Adrenal gland (tissue), 12 donors: ENCODE measurements around the gene PRKCZ. TPM values are rescaled to one million over a fixed set of nuclear protein-coding genes. Genes with fewer than 3 reads are reported as not detected.

ENCODE experiments used
- DNase-seq, 7 donors: peaks; one replicate each; pipeline ENCODE4 v3.0.0-alpha.2; 2019 to 2020
- H3K27ac ChIP-seq, 5 donors: fragments of 200-600 bp; sonication (generic) in 4 of 5; 1 replicate in 3 of 5; 2 replicates in 2 of 5; pipeline versions ENCODE4 v1.5.1 to v1.8.0; 2016 to 2020; ENCODE audit warnings: mild to moderate bottlenecking in 1 of 5
- H3K27me3 ChIP-seq: fragments of 200-600 bp; 2 replicates; pipeline ENCODE4 v1.8.0; 2021
- H3K36me3 ChIP-seq, 2 donors: fragments of 200-600 bp; replicated peaks in 1 of 2; 1 replicate in 1 of 2; 2 replicates in 1 of 2; pipeline versions ENCODE4 v1.5.1 to v1.8.0; 2018 to 2022
- H3K4me1 ChIP-seq, 2 donors: fragments of 200-600 bp; replicated peaks in 1 of 2; 1 replicate in 1 of 2; 2 replicates in 1 of 2; pipeline versions ENCODE4 v1.5.1 to v1.8.0; 2018 to 2021
- H3K4me3 ChIP-seq, 4 donors: fragments of 200-600 bp; sonication (generic) in 3 of 4; one replicate each; pipeline ENCODE4 v1.5.1; 2016 to 2018
- H3K9me3 ChIP-seq, 3 donors: fragments of 200-600 bp; sonication (generic) in 1 of 3; replicated peaks in 1 of 3; 1 replicate in 2 of 3; 2 replicates in 1 of 3; pipeline versions ENCODE4 v1.5.1 to v1.8.0; 2016 to 2021
- CTCF ChIP-seq, 6 experiments: fragments of 450-650 bp in 4 of 6; fragments of 200-600 bp in 2 of 6; sonication (generic) in 1 of 6; IDR thresholded peaks; 1 replicate in 5 of 6; 2 replicates in 1 of 6; pipeline versions ENCODE4 v1.5.1 to v1.8.0; 2016 to 2021; ENCODE audit warnings: antibody characterized with exemption in 6 of 6, mild to moderate bottlenecking in 2 of 6, moderate library complexity in 1 of 6
- POLR2A ChIP-seq, 2 donors: fragments of 450-650 bp; IDR thresholded peaks; one replicate each; pipeline ENCODE4 v1.6.1; 2017; ENCODE audit warnings: antibody characterized with exemption in 2 of 2, mild to moderate bottlenecking in 2 of 2, moderate library complexity in 1 of 2
- WGBS, 4 donors: extraction: QIAGEN DNeasy Blood & Tissue Kit in 2 of 4; methylation state at CpG; one replicate each; pipeline versions ENCODE4 v1.1.5 to v1.1.7; 2013 to 2017; 5-methylcytosine and 5-hydroxymethylcytosine counted together
- intact Hi-C, 2 donors: fragments of 100-400 bp; cut with DNase I; formaldehyde crosslinking; loops; one replicate each; pipeline versions ENCODE4 v1.14.1 to v1.15.0; 2022 to 2023
- polyA plus RNA-seq, 3 donors: library from polyadenylated mRNA; stranded (reverse); fragments of 200-250 nt in 2 of 3; fragments of 350-450 nt in 1 of 3; fragmentation: Illumina TruSeq in 1 of 3; extraction: RNeasy Lipid Tissue Mini Kit (QIAGEN cat#74804) in 1 of 3; gene quantifications; one replicate each; pipeline ENCODE4 v1.2.3, GENCODE V29; 2013 to 2014
- total RNA-seq, 9 donors: library from RNA; depleted of rRNA in 4 of 9; stranded (reverse); fragments of >200 nt in 4 of 9; fragments of 120-200 nt in 1 of 9; fragmentation: NEBNext Ultra II Directional in 1 of 9; extraction: Animal tissue kit (Norgen Biotek cat#: 25700) in 1 of 9; gene quantifications; one replicate each; pipeline versions ENCODE4 v1.1.0 to v1.2.4, GENCODE V29; 2013 to 2023
- donor health status: healthy with polysubstance abuse.
- donor health status: Bipolar disorder and iron deficiency.
- donor health status: DM: yes; HTN: yes; CAD: no.
- donor health status: DM: no; HTN: no; CAD: no.
- donor health status: DM: no; HTN: no; CAD: no.
- donor health status: DM: yes; HTN: yes; CAD: no.

The PRKCZ gene
- total and polyA plus RNA-seq, 12 donors: 8.2 to 50.5 (median 25.4) TPM

GRCh38 chr1:2228157-2228594 is 178.0 kb downstream of the PRKCZ start, which contains the start of gene SKI:
Gene SKI, plus strand, starts transcription at chr1:2228319. Its CDS starts 448 bp downstream, at chr1:2228767.
- H3K27ac ChIP-seq: peak within 1 kb of the TSS; percentile 21 to 100 (median 96)
- no peaks in the 10 kb centered on the region for H3K9me3 ChIP-seq
- DNase-seq: no peak
- no peaks in the 10 kb centered on the region for H3K36me3 ChIP-seq
- no peak for TF ChIP-seq POLR2A (IDR thresholded peaks at IDR 0.05)
- TF ChIP-seq CTCF (IDR thresholded peaks at IDR 0.05): no peak
- H3K27me3 ChIP-seq: no peaks in the 10 kb centered on the region
- 0 to 3% methylated on average over 8 to 72 of the region's 100 CpGs; no CpG with 5 or more reads in 2 of the 4 donors for WGBS, 4 donors
- intact Hi-C loops: no loop called here
- H3K4me1 ChIP-seq: peaks cover 43 to 45% of the 10 kb centered on the region in 2 donors
- peak within 1 kb of the TSS in 2 of 4 donors; percentile 59 to 93 for H3K4me3 ChIP-seq

GRCh38 chr1:2228694-2229036 is 178.5 kb downstream of the PRKCZ start:
- no peaks in the 10 kb centered on the region for H3K36me3 ChIP-seq
- 1% methylated on average over 24 to 47 of the region's 50 CpGs; no CpG with 5 or more reads in 2 of the 4 donors for whole genome bisulfite sequencing, 4 donors
- peak in 2 of 7 donors; percentile 39 to 60 for DNase-seq
- H3K27me3 ChIP-seq: no peaks in the 10 kb centered on the region
- intact Hi-C loops: no loop called here
- peaks cover 48 to 50% of the 10 kb centered on the region in 2 donors for H3K4me1 ChIP-seq
- no peaks in the 10 kb centered on the region for H3K9me3 ChIP-seq
- TF ChIP-seq POLR2A (IDR thresholded peaks at IDR 0.05) (no peak), CTCF (IDR thresholded peaks at IDR 0.05) (no peak)
- H3K4me3 ChIP-seq: peak overlapping the region in 2 of 4 donors; percentile 24 to 82
- H3K27ac ChIP-seq: peak overlapping the region; percentile 21 to 96 (median 78)

- Histone ChIP-seq H3K4me1 (peaks cover 54 to 55% of the 10 kb centered on the region in 2 donors), H3K27me3 (no peaks in the 10 kb centered on the region), H3K36me3 (no peaks in the 10 kb centered on the region), H3K4me3 (peak overlapping the region in 2 of 4 donors; percentile 24 to 82), H3K27ac (peak overlapping the region; percentile 21 to 96 (median 78)), H3K9me3 (no peaks in the 10 kb centered on the region)
- TF ChIP-seq POLR2A (IDR thresholded peaks at IDR 0.05) (peak; percentile 54 to 84), CTCF (IDR thresholded peaks at IDR 0.05) (peak in 1 of 6 experiments; percentile 15)
- 0 to 23% (median 8%) methylated on average over 3 to 77 of the region's 77 CpGs for WGBS, 4 donors
- peak; percentile 79 to 93 (median 87) for DNase-seq
- intact Hi-C loops: no loop called here
Observed at GRCh38 chr1:2229037-2229864, 179.0 kb downstream of the PRKCZ start.

GRCh38 chr1:2229911-2230731 is 179.9 kb downstream of the PRKCZ start:
- no peak for TF ChIP-seq POLR2A (IDR thresholded peaks at IDR 0.05)
- no peak for TF ChIP-seq CTCF (IDR thresholded peaks at IDR 0.05)
- H3K27me3 ChIP-seq: no peaks in the 10 kb centered on the region
- intact Hi-C loops: loop anchor here (5.0 kb wide), 2 partner anchors 82 to 87 kb away; no protein-coding TSS in a partner anchor
- peak overlapping the region in 2 of 4 donors; percentile 24 to 82 for H3K4me3 ChIP-seq
- peaks cover 62 to 64% of the 10 kb centered on the region in 2 donors for H3K4me1 ChIP-seq
- peak overlapping the region in 4 of 5 donors; percentile 78 to 96 (median 84) for H3K27ac ChIP-seq
- 33 to 58% (median 52%) methylated on average over 12 to 32 of the region's 32 CpGs for WGBS, 4 donors
- peak in 4 of 7 donors; percentile 36 to 69 (median 46) for DNase-seq
- no peaks in the 10 kb centered on the region for H3K9me3 ChIP-seq
- H3K36me3 ChIP-seq: no peaks in the 10 kb centered on the region
